ENCODE results near the gene MXD3. TPM values are rescaled to one million over a fixed set of nuclear protein-coding genes. Genes with fewer than 3 reads are reported as not detected.

MXD3 gene
- total and polyA plus RNA-seq, 2 donors (not counting 1 experiment from before 2014, with no cell fraction given): 11.5 to 14.8 TPM

GRCh38 chr5:177301503-177302165, 10.1 kb downstream of the MXD3 start:
- Histone ChIP-seq H3K4me2 (replicated peaks; ENCODE audit: low read depth, low read length, poor library complexity, severe bottlenecking) (peak overlapping the region; percentile 87), H3K27me3 (replicated peaks in 1 of 4; ENCODE audit: control extremely low read depth in 1 of 4, control insufficient read depth in 3 of 4, insufficient read depth in 4 of 4, low read length in 3 of 4) (no peaks in the 10 kb centered on the region), H3K9me3 (ENCODE audit: control extremely low read depth in 1 of 3, control insufficient read depth in 2 of 3, insufficient read depth in 1 of 3, low read length in 2 of 3) (no peaks in the 10 kb centered on the region), H3K27ac (ENCODE audit: low read length in 2 of 2) (peak overlapping the region; percentile 79 to 81), H3K79me2 (ENCODE audit: control insufficient read depth, insufficient read depth, low read length) (peaks cover 41% of the 10 kb centered on the region), H3K9ac (ENCODE audit: low read length) (peak overlapping the region; percentile 93), H4K20me1 (ENCODE audit: control insufficient read depth, insufficient read depth, low read length, poor library complexity, severe bottlenecking) (peaks cover 26% of the 10 kb centered on the region), H3K4me1 (ENCODE audit: control insufficient read depth in 2 of 2, insufficient read depth in 2 of 2, low read length in 2 of 2) (peaks cover 60 to 78% of the 10 kb centered on the region in 2 donors), H3K4me3 (ENCODE audit: control extremely low read depth in 1 of 5, extremely low read depth in 1 of 5, insufficient read depth in 1 of 5, low read depth in 2 of 5, low read length in 4 of 5) (no peak overlapping the region), H2AFZ (ENCODE audit: insufficient read depth, low read depth, low read length, poor library complexity, severe bottlenecking) (no peak overlapping the region), H3K36me3 (replicated peaks in 1 of 2; ENCODE audit: control extremely low read depth in 1 of 2, control insufficient read depth in 1 of 2, extremely low read depth in 1 of 2, insufficient read depth in 2 of 2, low read length in 1 of 2) (peaks cover 2 to 31% of the 10 kb centered on the region in 2 experiments)
- intact Hi-C loops (cut with micrococcal nuclease): loop anchor here (2.0 to 5.0 kb wide), 4 partner anchors 169 to 301 kb away; partner anchors contain the start of genes B4GALT7, DOK3 and NSD1
- Mint-ChIP-seq H3K27ac (peak overlapping the region; percentile 93), H3K9me3 (ENCODE audit: insufficient read depth) (no peaks in the 10 kb centered on the region), H3K27me3 (no peaks in the 10 kb centered on the region), H3K4me3 (peak overlapping the region; percentile 95), H3K4me1 (peaks cover 83% of the 10 kb centered on the region)
- TF ChIP-seq EZH2 (IDR thresholded peaks at IDR 0.05; ENCODE audit: borderline replicate concordance, insufficient read depth, low read depth, low read length, poor library complexity, severe bottlenecking): no peak
- ChIA-PET POLR2A (interaction anchor here (0.6 to 1.2 kb wide), 3 partner anchors 9 to 316 kb away, joined by 3 read pairs; no protein-coding TSS in a partner anchor), CTCF (interaction anchor here (0.8 to 3.8 kb wide), 7 partner anchors 8 to 188 kb away, joined by 3 to 26 read pairs (median 5); partner anchors contain the start of gene MXD3)
- 70% methylated on average over 7 of the region's 7 CpGs for WGBS (ENCODE audit: insufficient coverage)
- peak; percentile 11 for ATAC-seq (ENCODE audit: low read depth)
- DNase-seq: peak; percentile 53

DNA sequence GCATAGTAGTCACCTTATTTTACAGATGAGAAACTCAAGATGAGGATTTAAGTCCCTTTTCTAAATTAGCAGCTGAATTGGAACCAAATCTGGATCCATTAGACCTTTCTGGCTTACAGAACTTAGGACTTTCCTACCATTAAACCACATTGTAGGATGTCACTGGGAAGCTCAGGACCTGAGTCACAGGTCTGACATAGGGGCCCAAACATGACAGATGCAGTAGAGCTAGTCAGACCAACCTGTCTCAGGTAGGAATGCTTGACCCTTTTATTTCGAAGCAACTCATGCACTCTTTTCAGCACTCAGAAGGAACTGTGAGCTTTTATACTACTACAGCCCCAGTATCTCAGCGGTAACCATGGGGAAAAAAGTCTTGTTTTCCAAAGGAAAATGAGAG, 10.7 kb downstream of the MXD3 start:
- Histone ChIP-seq H4K20me1 (ENCODE audit: control insufficient read depth, insufficient read depth, low read length, poor library complexity, severe bottlenecking) (peaks cover 22% of the 10 kb centered on the region), H3K9me3 (ENCODE audit: control extremely low read depth in 1 of 3, control insufficient read depth in 2 of 3, insufficient read depth in 1 of 3, low read length in 2 of 3) (no peaks in the 10 kb centered on the region), H3K4me2 (replicated peaks; ENCODE audit: low read depth, low read length, poor library complexity, severe bottlenecking) (peak overlapping the region; percentile 87), H3K79me2 (ENCODE audit: control insufficient read depth, insufficient read depth, low read length) (peaks cover 45% of the 10 kb centered on the region), H3K4me3 (ENCODE audit: control extremely low read depth in 1 of 5, extremely low read depth in 1 of 5, insufficient read depth in 1 of 5, low read depth in 2 of 5, low read length in 4 of 5) (peak overlapping the region in 1 of 5 experiments; percentile 54), H3K36me3 (replicated peaks in 1 of 2; ENCODE audit: control extremely low read depth in 1 of 2, control insufficient read depth in 1 of 2, extremely low read depth in 1 of 2, insufficient read depth in 2 of 2, low read length in 1 of 2) (peaks cover under 1 to 24% of the 10 kb centered on the region in 2 experiments), H3K4me1 (ENCODE audit: control insufficient read depth in 2 of 2, insufficient read depth in 2 of 2, low read length in 2 of 2) (peaks cover 67 to 85% of the 10 kb centered on the region in 2 donors), H2AFZ (ENCODE audit: insufficient read depth, low read depth, low read length, poor library complexity, severe bottlenecking) (no peak overlapping the region), H3K9ac (ENCODE audit: low read length) (peak overlapping the region; percentile 38), H3K27ac (ENCODE audit: low read length in 2 of 2) (peak overlapping the region; percentile 79 to 81), H3K27me3 (replicated peaks in 1 of 4; ENCODE audit: control extremely low read depth in 1 of 4, control insufficient read depth in 3 of 4, insufficient read depth in 4 of 4, low read length in 3 of 4) (no peaks in the 10 kb centered on the region)
- H3K27me3 Mint-ChIP-seq: no peaks in the 10 kb centered on the region
- H3K9me3 Mint-ChIP-seq (ENCODE audit: insufficient read depth): no peaks in the 10 kb centered on the region
- ATAC-seq (ENCODE audit: low read depth): no peak
- DNase-seq: no peak
- intact Hi-C loops (cut with micrococcal nuclease): loop anchor here (1.0 to 5.0 kb wide), 6 partner anchors 11 to 301 kb away; partner anchors contain the start of genes B4GALT7, DOK3, LMAN2 and NSD1
- peak overlapping the region; percentile 95 for H3K4me3 Mint-ChIP-seq
- peak overlapping the region; percentile 93 for H3K27ac Mint-ChIP-seq
- H3K4me1 Mint-ChIP-seq: peaks cover 85% of the 10 kb centered on the region
- ChIA-PET CTCF (interaction anchor here (0.8 to 3.8 kb wide), 5 partner anchors 9 to 188 kb away, joined by 3 to 26 read pairs (median 5); no protein-coding TSS in a partner anchor), POLR2A (interaction anchor here (1.2 kb wide), 1 partner anchor 12 kb away, joined by 3 read pairs; no protein-coding TSS in a partner anchor)
- TF ChIP-seq EZH2 (IDR thresholded peaks at IDR 0.05; ENCODE audit: borderline replicate concordance, insufficient read depth, low read depth, low read length, poor library complexity, severe bottlenecking): no peak
- no CpG with 5 or more reads among the region's 2 CpGs for WGBS (ENCODE audit: insufficient coverage)

Data from B cell (primary cell).